Fibroblast of pulmonary artery (primary cell): ENCODE data around the gene EIF2S2.

Experiments
- DNase-seq: peaks from one replicate; pipeline ENCODE4 v3.0.0-alpha.2; 2010; ENCODE audit warnings: low read depth
- H3K4me3 ChIP-seq: replicated peaks from 2 replicates; pipeline ENCODE4 v1.5.1; 2011; ENCODE audit warnings: low read depth, mild to moderate bottlenecking, control low read depth, low read length, moderate library complexity
- CTCF ChIP-seq: IDR thresholded peaks from 2 replicates; pipeline ENCODE4 v1.5.1; 2011; ENCODE audit warnings: mild to moderate bottlenecking, control low read depth, low read length, inconsistent platforms; ENCODE audit errors: missing control alignments

Gene EIF2S2

GRCh38 chr20:34124469-34125249 lies 12.6 kb upstream of the EIF2S2 start:
- no peak for DNase-seq
- no peak for TF ChIP-seq CTCF
- no peak overlapping the region for H3K4me3 ChIP-seq

- TF ChIP-seq CTCF = no peak
- DNase-seq = no peak
- H3K4me3 ChIP-seq = no peak overlapping the region
Observed at GRCh38 chr20:34123309-34123708, 11.3 kb upstream of the EIF2S2 start.

- no peak for TF ChIP-seq CTCF
- no peak overlapping the region for H3K4me3 ChIP-seq
- DNase-seq = no peak
Observed at GRCh38 chr20:34122274-34122980, 10.4 kb upstream of the EIF2S2 start.

GRCh38 chr20:34120213-34120612 lies 8.2 kb upstream of the EIF2S2 start:
- TF ChIP-seq CTCF = no peak
- H3K4me3 ChIP-seq = no peak overlapping the region
- DNase-seq = no peak

GRCh38 chr20:34115232-34115631 lies 3.2 kb upstream of the EIF2S2 start:
- no peak for DNase-seq
- TF ChIP-seq CTCF = no peak
- no peak overlapping the region for H3K4me3 ChIP-seq

GRCh38 chr20:34114809-34115208 lies 2.8 kb upstream of the EIF2S2 start:
- no peak for DNase-seq
- TF ChIP-seq CTCF = no peak
- H3K4me3 ChIP-seq = no peak overlapping the region
